Keratinocyte (primary cell): ENCODE measurements around the gene TMC8. TPM values are rescaled to one million over a fixed set of nuclear protein-coding genes. Genes with fewer than 3 reads are reported as not detected.

Experiments
- DNase-seq: peaks from one replicate; pipeline ENCODE4 v3.0.0-alpha.2; 2011; ENCODE audit warnings: low read depth, missing footprints, low spot score
- FAIRE-seq: peaks from 2 replicates; lab custom pipeline; 2011; peaks lifted over from hg19 to GRCh38; lab: Jason Lieb, UNC
- H2AFZ ChIP-seq: 2 replicates; pipeline ENCODE4 v1.6.0; 2012; ENCODE audit warnings: low read length, control low read depth, inconsistent platforms; ENCODE audit not compliant: control insufficient read depth
- H3K27ac ChIP-seq: 2 replicates; pipeline ENCODE4 v1.5.1; 2011; ENCODE audit warnings: low read length; ENCODE audit not compliant: control insufficient read depth, insufficient read depth
- H3K27me3 ChIP-seq: 3 replicates; pipeline ENCODE4 v1.6.0; 2011; ENCODE audit warnings: low read length; ENCODE audit not compliant: control insufficient read depth, insufficient read depth; ENCODE audit errors: extremely low read depth
- H3K36me3 ChIP-seq, 2 experiments: 2 replicates in 1 of 2; 3 replicates in 1 of 2; pipeline ENCODE4 v1.5.1; 2011; ENCODE audit warnings: low read length in 2 of 2, mild to moderate bottlenecking in 1 of 2; ENCODE audit not compliant: control insufficient read depth in 2 of 2, insufficient read depth in 2 of 2; ENCODE audit errors: extremely low read depth in 1 of 2
- H3K4me1 ChIP-seq: 3 replicates; pipeline ENCODE4 v1.5.1; 2011; ENCODE audit warnings: low read length; ENCODE audit not compliant: control insufficient read depth, insufficient read depth; ENCODE audit errors: extremely low read depth
- H3K4me2 ChIP-seq: 3 replicates; pipeline ENCODE4 v1.6.0; 2011; ENCODE audit warnings: low read depth, low read length; ENCODE audit not compliant: control insufficient read depth, insufficient read depth; ENCODE audit errors: extremely low read depth
- H3K4me3 ChIP-seq, 3 experiments: fragments of 200-600 bp in 1 of 3; sonication (generic) in 1 of 3; 2 replicates in 2 of 3; 3 replicates in 1 of 3; pipeline ENCODE4 v1.5.1; 2011 to 2016; ENCODE audit warnings: low read length in 3 of 3, mild to moderate bottlenecking in 3 of 3, control low read depth in 2 of 3, inconsistent platforms in 1 of 3, low read depth in 1 of 3, mixed read lengths in 1 of 3, mixed run types in 1 of 3, moderate library complexity in 1 of 3; ENCODE audit not compliant: control insufficient read depth in 2 of 3, insufficient read depth in 2 of 3; ENCODE audit errors: extremely low read depth in 1 of 3
- H3K79me2 ChIP-seq: 2 replicates; pipeline ENCODE4 v1.6.0; 2012; ENCODE audit warnings: low read length; ENCODE audit not compliant: control insufficient read depth, insufficient read depth
- H3K9ac ChIP-seq: 3 replicates; pipeline ENCODE4 v1.6.0; 2011; ENCODE audit warnings: low read length; ENCODE audit not compliant: control insufficient read depth, insufficient read depth; ENCODE audit errors: extremely low read depth
- H3K9me1 ChIP-seq: 3 replicates; pipeline ENCODE4 v1.6.0; 2011; ENCODE audit warnings: low read length; ENCODE audit not compliant: control insufficient read depth, insufficient read depth; ENCODE audit errors: extremely low read depth
- H3K9me3 ChIP-seq: 2 replicates; pipeline ENCODE4 v1.5.1; 2012; ENCODE audit warnings: low read depth, low read length; ENCODE audit not compliant: control insufficient read depth
- H4K20me1 ChIP-seq: 3 replicates; pipeline ENCODE4 v1.6.0; 2011; ENCODE audit warnings: low read length; ENCODE audit not compliant: control insufficient read depth, insufficient read depth; ENCODE audit errors: extremely low read depth
- EZH2 ChIP-seq: IDR thresholded peaks from one replicate; pipeline ENCODE4 v1.6.1; 2012; ENCODE audit warnings: inconsistent platforms, mild to moderate bottlenecking, low read length, moderate library complexity
- dilution Hi-C: fragments of 300-500 bp; cut with MboI; formaldehyde crosslinking; loops from one replicate; pipeline ENCODE4 v1.7.0; 2020; ENCODE audit warnings: low sequenced_read_pairs; ENCODE audit not compliant: extremely low pct_ligation_motif_present
- polyA plus RNA-seq, 5 experiments: library from polyadenylated mRNA; depleted of rRNA in 3 of 5; stranded (reverse) in 3 of 5; stranded (forward) in 1 of 5; unstranded in 1 of 5; fragments of >200 nt; gene quantifications; 1 replicate in 1 of 5; 2 replicates in 3 of 5; 3 replicates in 1 of 5; pipeline versions ENCODE4 v1.2.1 to v1.2.3, GENCODE V29; 2011 to 2012; ENCODE audit warnings: missing spikeins in 2 of 5, low read depth in 1 of 5, low replicate concordance in 1 of 5
- TF ChIP-seq, protein P1 (sequence below), 3 experiments: IDR thresholded peaks in 1 of 3; conservative IDR thresholded peaks in 1 of 3; optimal IDR thresholded peaks in 1 of 3; 2 replicates in 2 of 3; 3 replicates in 1 of 3; pipeline versions ENCODE3 to v1.5.1; 2011; ENCODE audit warnings: low read length in 3 of 3, mild to moderate bottlenecking in 3 of 3, moderate library complexity in 2 of 3, control low read depth in 1 of 3, inconsistent platforms in 1 of 3; ENCODE audit not compliant: insufficient read depth in 2 of 3; ENCODE audit errors: extremely low read depth in 1 of 3

TMC8 gene
- polyA plus RNA-seq, 1 donor (not counting 4 experiments of a cell fraction or from before 2014, with no cell fraction given), result 0.14 TPM

DNA sequence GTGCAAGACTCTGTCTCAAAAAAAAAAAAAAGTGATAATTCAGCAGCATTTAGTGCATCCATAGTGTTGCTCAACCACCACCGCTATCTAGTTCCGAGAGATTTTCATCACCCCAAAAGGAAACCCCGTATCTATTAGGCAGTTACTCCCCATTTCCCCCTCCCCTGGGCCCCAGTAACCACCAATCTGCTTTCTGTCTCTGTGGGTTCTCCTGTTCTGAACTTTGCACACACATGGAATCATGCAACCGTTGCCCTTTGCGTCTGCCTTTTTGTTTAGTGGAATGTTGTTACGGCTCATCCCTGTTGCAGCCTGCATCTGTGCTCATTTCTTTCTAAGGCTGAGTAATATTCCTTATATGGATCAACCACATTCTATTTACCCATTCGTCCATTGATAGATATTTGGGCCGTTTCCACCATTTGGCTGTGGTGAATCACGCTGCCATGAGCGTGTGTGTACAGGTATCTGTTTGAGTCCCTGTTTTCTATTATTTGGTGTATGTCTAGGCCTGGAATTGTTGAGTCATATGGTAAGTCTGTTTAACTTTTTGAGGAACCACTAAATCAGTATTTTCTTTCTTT lies 29.1 kb downstream of the TMC8 start:
- peak; percentile 98 for FAIRE-seq

DNA sequence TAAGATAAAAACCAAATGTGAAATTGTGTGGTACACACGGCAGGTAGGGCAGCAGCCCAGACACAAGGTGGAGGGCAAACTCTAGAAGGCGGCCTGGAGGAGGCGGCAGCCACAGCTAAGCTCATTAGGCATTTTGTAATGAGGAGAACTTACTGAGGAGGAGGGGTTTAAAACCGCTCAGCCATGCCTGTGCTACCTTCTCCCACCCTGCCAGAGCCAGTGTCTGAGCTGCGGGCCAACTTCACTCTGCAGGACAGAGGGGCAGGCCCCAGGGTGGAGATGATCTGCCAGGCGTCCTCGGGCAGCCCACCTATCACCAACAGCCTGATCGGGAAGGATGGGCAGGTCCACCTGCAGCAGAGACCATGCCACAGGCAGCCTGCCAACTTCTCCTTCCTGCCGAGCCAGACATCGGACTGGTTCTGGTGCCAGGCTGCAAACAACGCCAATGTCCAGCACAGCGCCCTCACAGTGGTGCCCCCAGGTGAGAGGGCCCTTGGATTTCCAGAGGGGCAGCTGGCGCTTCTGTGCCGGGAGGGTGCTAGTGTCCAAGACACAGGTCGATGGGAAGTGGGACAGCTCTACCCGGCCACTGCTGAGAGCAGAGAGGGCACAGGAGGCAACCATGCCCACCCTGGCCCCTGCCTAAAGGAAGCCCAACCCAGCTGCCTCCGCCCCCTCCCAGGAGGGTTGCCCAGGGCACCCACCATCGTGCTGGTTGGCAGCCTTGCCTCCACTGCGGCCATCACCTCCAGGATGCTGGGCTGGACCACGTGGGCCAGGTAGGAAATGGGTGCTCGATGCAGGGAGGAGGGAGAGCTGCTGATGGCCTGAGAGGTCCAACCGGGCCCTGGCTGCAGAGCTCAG lies 33.5 kb downstream of the TMC8 start:
- TF ChIP-seq, protein P1, sequence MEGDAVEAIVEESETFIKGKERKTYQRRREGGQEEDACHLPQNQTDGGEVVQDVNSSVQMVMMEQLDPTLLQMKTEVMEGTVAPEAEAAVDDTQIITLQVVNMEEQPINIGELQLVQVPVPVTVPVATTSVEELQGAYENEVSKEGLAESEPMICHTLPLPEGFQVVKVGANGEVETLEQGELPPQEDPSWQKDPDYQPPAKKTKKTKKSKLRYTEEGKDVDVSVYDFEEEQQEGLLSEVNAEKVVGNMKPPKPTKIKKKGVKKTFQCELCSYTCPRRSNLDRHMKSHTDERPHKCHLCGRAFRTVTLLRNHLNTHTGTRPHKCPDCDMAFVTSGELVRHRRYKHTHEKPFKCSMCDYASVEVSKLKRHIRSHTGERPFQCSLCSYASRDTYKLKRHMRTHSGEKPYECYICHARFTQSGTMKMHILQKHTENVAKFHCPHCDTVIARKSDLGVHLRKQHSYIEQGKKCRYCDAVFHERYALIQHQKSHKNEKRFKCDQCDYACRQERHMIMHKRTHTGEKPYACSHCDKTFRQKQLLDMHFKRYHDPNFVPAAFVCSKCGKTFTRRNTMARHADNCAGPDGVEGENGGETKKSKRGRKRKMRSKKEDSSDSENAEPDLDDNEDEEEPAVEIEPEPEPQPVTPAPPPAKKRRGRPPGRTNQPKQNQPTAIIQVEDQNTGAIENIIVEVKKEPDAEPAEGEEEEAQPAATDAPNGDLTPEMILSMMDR (optimal IDR thresholded peaks at IDR 0.05 in 1 of 3, IDR thresholded peaks at IDR 0.05 in 1 of 3, conservative IDR thresholded peaks at IDR 0.05 in 1 of 3; ENCODE audit: extremely low read depth in 1 of 3, insufficient read depth in 2 of 3, low read length in 3 of 3), result no peak
- TF ChIP-seq EZH2, result no peak
- FAIRE-seq (no peak), DNase-seq (no peak)
- H4K20me1 ChIP-seq, result no peaks in the 10 kb centered on the region
- H3K9me1 ChIP-seq, result no peaks in the 10 kb centered on the region
- H3K27me3 ChIP-seq, result no peaks in the 10 kb centered on the region
- H3K36me3 ChIP-seq, result no peaks in the 10 kb centered on the region
- H3K4me3 ChIP-seq, result no peak overlapping the region
- dilution Hi-C loops, result no loop called here
- H3K79me2 ChIP-seq, result no peaks in the 10 kb centered on the region
- H3K4me2 ChIP-seq, result no peak overlapping the region
- no peak overlapping the region for H3K9ac ChIP-seq
- H3K9me3 ChIP-seq, result no peaks in the 10 kb centered on the region
- no peak overlapping the region for H2AFZ ChIP-seq
- no peak overlapping the region for H3K27ac ChIP-seq
- H3K4me1 ChIP-seq, result peaks cover 25% of the 10 kb centered on the region

More for the DNA sequence above, 29.1 kb downstream of the TMC8 start:
- peak overlapping the region; percentile 63 for H3K4me2 ChIP-seq
- H3K4me1 ChIP-seq, result peaks cover 35% of the 10 kb centered on the region
- peak overlapping the region in 1 of 3 experiments; percentile 36 for H3K4me3 ChIP-seq
- H2AFZ ChIP-seq, result peak overlapping the region; percentile 1
- no peaks in the 10 kb centered on the region for H3K9me1 ChIP-seq
- H3K9me3 ChIP-seq, result no peaks in the 10 kb centered on the region
- peak overlapping the region; percentile 53 for H3K9ac ChIP-seq
- no peaks in the 10 kb centered on the region for H3K27me3 ChIP-seq
- no peaks in the 10 kb centered on the region for H3K36me3 ChIP-seq
- dilution Hi-C loops, result no loop called here
- no peaks in the 10 kb centered on the region for H4K20me1 ChIP-seq
- H3K79me2 ChIP-seq, result no peaks in the 10 kb centered on the region
- peak; percentile 90 for DNase-seq
- H3K27ac ChIP-seq, result peak overlapping the region; percentile 77
- TF ChIP-seq, protein P1 (optimal IDR thresholded peaks at IDR 0.05 in 1 of 3, IDR thresholded peaks at IDR 0.05 in 1 of 3, conservative IDR thresholded peaks at IDR 0.05 in 1 of 3; ENCODE audit: extremely low read depth in 1 of 3, insufficient read depth in 2 of 3, low read length in 3 of 3), result no peak
- TF ChIP-seq EZH2, result no peak
